HG03354 (cell line): Measurements from ENCODE around the gene CXCL17.

Experiments used
- ATAC-seq: cut with Tn5 transposase; IDR thresholded peaks from one replicate; pipeline ENCODE4 v1.9.1; 2021; ENCODE audit warnings: mild to moderate bottlenecking; ENCODE audit not compliant: unreplicated experiment, poor library complexity, severe bottlenecking

The CXCL17 gene

GRCh38 chr19:42428676-42429075 is 14.1 kb downstream of the CXCL17 start:
- ATAC-seq: no peak

DNA sequence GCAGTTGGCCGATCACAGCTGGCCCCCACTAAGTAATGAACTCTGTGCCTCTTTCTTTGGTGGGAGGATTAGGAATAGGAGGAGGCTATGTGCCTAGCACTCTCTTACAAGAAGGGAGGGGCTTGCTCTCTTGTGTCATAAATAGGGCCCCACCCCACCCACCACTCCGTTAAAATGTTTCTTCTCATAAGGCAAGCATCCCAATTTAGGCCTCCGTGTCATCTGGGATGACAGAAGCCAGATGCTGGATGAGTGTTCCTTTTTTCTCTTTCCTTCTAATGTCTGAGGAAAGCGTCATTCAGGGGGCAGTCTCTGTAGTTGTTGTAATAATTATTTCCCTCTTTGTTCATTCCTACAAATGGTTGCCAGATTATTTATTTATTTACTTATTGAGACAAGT is 15.4 kb downstream of the CXCL17 start, which contains the start of gene LIPE:
Gene LIPE (minus strand): TSS at position 76 of the 400 bp plus-strand sequence. CDS start 239 bp downstream, outside the sequence.
- ATAC-seq: no peak

GRCh38 chr19:42426643-42427042 is 16.1 kb downstream of the CXCL17 start:
- no peak for ATAC-seq

- no peak for ATAC-seq
These were observed 18.0 kb downstream of the CXCL17 start for GRCh38 chr19:42424712-42425131.

DNA sequence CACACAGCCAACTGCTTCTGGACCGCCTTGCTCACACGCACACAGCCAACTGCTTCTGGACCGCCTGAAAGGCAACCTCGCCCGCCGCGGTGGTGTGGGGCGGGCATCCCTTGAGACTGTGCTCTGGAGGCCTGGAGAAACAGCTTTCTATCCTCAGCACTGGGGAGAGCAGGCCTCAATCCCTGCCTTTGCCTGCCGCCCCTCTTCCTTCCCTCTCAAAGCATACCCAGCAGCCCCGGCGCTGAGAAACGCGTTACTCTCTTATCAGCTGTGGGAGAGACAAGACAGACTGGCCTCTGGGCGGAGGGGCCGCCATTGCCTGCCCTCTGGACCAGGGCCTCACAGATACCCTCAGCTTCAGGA is 18.4 kb downstream of the CXCL17 start:
- ATAC-seq: no peak

GRCh38 chr19:42423462-42424344 is 19.0 kb downstream of the CXCL17 start:
- peak; percentile 92 for ATAC-seq

DNA sequence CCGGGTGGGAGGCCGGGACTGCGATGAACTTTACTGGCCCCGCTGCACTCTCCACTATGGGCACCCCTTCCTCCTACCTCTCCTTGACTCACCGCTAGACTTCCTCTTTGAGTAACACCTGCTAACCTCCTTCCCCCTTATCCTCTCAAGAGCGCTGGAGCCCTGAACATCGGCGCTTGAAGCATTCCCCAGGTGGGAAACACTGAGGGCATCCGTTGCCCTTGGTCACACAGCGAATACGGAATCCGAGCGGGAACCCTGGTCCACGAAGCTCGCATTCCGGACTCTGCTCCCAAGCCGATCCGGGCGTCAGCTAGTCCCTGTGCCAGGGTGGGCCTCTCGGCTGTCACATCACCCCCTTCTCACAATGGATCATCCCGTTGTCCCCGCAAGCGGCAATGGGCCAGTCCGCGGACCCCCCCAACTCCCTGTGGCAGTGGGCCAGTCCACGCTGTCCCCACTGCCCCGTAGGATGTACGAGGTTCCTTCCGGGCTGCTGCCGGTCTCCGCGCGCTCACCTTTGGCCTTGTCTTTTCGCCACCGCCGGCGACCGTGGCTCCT is 19.8 kb downstream of the CXCL17 start:
- peak; percentile 47 for ATAC-seq

DNA sequence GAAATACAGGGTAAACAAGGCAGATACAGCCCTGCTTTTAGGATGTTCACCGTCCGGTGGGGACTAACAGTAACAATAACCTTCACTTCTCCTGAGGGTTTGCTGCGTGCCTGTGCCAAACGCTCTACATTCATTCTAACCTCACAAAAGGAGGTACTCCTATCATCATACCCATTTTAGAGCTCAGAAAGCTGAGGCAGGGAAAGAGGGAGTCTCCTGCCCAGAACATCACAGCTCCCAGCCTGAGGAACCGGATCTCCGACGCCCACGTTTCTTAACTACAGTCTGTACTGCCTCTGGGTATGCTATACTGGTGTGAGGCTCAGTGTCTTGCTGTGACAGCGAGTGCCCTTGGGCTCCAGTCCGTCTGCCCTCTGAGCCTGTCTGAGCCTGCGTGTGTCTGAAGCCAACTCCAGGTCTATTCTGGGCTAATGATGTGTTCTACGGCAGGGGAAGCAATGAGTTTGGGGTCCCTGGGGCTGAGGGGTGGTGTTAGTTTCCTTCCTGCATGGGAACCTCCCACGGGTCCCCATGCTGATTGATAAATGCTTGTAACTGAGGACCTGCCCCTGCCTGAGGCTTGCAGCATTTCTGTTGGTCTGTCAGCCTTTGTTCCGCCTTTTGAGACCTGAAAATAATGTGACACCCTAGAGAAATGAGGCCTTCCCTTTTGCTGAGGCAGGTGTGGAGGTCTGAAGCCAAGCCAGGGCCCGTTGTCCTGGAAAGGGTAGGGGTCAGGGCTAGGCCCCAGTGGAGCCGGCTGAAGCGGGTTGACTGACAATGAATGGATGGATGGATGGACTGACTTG is 20.4 kb downstream of the CXCL17 start:
- ATAC-seq: no peak

- no peak for ATAC-seq
These were observed 21.1 kb downstream of the CXCL17 start for GRCh38 chr19:42421591-42422031.

DNA sequence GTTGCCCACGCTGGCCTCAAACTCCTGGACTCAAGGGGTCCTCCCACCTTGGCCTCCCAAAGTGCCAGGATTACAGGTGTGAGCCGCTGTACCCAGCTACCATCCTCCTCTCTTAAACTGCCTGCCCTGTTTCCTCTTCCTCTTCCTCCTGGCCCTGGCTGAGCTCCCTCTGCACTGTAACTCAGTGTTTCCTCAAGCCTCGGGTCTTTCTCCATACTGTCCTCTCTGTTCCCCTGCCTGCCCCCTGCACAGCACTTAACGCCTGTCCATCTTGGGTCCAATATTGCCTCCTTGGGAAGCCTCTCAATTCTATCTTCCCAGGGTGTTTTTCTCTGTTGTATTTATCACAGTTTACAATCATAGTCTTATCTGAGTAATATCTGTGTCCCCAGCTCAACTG is 21.6 kb downstream of the CXCL17 start:
- no peak for ATAC-seq

DNA sequence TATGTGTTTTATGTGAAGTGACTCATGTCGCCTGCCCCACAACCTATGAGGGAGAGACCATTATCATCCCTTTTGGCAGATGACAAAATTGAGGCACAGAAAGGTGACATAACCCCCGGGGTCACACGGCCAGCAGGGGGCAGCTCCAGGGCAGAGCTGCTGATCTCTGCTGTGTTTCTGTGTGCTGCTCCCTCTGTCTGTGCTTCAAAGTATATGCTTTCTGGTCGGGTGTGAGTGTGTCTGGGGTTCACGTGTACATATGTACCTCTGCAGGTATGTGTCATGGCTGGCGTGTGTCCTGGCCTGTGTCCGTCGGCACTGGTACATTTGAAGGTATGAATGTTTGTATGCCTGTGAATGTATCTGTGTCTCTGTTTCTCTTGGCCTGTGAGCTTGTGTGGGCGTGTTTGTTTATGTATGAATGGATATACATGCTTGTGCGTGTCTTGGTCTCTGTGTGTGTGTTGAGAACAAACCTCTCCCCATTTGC is 22.6 kb downstream of the CXCL17 start:
- ATAC-seq: no peak

DNA sequence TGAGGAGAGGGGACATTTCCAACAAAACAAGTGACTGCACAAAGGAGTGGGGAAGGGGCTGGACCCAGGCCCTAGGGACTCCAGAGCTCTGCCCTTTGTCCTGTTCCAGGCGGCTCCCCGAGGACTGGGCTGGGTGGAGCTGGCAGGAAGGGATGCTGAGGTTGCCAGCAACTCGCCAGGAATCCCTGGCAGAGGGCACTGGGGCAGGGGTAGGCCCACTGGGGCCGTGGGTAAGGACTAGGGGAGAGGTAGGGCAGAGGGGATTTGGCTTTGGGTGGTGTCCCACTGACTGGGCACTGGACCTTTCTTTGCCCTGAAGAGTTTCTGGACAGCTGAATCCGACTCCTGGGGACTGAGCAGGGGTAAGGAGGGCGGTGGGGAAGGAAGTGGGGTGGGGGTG is 23.4 kb downstream of the CXCL17 start:
- no peak for ATAC-seq

DNA sequence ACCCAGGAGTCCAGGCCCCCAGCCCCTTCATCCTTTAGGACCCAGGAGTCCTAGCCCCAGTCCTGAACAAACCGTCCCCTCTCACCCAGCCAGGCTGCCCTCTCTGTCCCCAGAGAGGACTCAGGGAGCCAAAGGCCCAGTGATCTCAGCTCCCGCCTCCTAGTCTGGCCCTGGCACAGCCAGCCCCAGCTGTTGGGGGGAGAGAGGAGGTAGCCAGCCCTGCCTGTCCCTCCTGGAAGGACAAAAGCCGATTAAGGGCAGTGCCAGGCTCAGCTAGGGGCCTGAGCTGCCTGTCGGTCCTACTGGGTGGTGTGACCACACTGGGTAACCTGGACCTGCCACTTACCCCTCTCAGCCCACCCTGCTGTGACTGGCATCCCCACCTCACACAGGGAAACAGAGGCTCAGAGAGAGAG is 30.1 kb downstream of the CXCL17 start:
- ATAC-seq: no peak

DNA sequence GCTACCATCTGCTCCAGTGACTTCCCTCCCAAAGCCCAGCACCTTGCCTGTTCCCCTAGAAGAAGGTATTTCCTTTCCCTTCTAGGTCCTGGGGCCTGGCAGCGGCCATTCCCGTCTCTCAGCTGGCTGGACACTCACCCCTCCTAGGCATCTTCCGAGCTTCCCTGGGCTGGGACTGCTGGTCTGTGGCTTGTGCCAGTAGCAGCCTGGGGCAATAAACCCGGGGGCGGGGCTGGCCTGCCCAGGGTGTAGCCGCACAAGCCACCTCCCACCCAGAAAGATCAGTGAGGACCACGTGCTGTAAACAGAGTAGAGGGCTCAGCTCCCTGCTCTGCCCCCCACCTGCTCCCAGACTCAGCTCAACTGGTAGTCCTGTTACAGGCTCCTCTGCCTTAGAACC is 30.5 kb downstream of the CXCL17 start:
- no peak for ATAC-seq

- ATAC-seq: no peak
These were observed 31.1 kb downstream of the CXCL17 start for GRCh38 chr19:42411581-42412178.

DNA sequence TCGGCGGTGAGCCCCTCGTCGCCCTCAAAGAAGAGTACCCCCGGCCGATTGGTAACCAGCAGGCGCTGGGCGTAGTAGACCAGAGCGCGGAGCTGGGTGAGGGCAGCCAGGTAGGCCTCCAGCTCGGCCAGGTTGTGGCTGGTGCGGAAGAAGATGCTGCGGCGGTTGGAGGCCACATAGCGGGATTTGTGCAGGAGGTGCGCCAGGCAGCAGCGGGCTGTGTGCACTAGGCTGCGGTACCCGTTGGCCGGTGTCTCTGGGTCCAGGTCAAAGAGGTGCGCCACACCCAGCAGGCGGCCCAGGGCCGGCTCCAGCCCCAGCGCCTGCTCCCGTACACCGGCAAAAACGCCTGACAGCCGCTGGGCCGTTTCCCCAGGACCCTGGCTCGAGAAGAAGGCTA is 32.4 kb downstream of the CXCL17 start:
- ATAC-seq: no peak

GRCh38 chr19:42409477-42409876 is 33.3 kb downstream of the CXCL17 start:
- ATAC-seq: no peak

GRCh38 chr19:42407816-42408175 is 35.0 kb downstream of the CXCL17 start:
- ATAC-seq: no peak

DNA sequence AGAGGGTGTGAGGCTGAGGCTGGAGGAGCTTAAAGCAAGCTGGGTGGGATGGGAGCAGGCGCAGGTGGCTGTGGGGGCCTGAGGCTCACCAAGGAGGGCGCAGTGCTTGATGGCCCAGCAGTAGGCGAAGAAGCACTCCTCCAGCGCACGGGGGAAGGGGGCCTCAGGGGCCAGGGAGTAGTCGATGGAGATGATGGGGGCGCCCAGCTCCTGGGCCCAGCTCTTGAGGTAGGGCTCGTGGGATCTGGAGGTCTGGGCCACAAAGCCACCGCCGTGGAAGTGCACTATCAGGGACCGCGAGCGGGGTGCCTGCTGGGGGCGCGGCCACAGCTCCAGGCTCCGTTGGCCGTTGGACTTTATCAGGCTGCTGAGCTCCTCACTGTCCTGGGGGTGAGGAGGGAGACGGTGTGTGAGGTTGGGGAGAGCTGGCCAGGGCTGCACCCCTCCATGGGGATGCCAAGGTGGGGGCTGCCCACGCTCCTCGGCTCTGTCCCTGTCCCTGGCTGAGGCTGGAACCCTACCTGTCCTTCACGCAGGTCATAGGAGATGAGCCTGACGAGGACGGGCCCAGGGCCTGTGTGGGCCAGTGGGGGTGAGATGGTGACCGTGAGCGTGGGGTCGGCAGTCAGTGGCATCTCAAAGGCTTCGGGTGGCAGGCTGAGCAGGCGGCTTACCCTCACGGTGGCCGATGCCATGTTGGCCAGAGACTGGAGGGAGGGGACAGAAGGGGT is 35.5 kb downstream of the CXCL17 start:
- ATAC-seq: no peak
